Pons (tissue), 1 donor: Measurements from ENCODE around the gene TRIM47.

Experiments
- DNase-seq: peaks from one replicate; pipeline ENCODE4 v3.0.0-alpha.2; 2016; ENCODE audit warnings: low spot score

The TRIM47 gene

DNA sequence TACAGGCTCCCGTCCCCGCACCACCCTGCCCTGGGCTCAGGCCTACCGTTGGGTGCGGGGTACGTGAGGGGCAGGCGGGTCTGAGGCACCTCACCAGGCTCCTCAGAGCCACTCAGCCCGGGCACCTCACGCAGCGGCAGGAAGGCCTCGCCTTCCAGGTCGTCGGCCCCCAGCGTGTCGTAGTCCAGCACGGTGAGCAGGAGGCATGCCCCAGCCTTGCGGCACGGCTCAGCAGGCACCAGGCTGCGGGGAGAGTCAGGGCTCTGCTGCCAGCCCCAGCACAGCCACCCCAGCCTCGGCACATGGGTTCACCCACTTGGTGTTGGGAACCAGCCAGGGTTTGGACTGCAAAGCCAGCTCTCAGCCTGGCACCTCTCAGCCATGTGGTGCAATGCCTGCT, 49.6 kb downstream of the TRIM47 start:
- DNase-seq: no peak

DNA sequence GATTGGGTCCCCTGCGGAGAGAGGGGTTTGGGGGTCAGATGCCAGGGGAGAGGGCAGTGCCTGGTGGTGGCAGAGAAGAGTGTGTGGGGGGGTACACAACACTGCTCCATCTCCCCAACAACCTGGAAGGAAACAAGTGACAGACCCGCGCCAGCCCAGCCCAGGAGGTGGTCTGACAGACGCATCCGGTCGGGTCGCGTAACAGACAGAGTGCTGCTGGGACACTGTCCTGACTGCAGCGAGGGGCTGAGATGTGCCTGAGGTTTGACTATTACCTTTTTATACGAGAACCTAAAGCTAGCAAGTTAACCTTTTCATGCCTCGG, 50.3 kb downstream of the TRIM47 start:
- no peak for DNase-seq

DNA sequence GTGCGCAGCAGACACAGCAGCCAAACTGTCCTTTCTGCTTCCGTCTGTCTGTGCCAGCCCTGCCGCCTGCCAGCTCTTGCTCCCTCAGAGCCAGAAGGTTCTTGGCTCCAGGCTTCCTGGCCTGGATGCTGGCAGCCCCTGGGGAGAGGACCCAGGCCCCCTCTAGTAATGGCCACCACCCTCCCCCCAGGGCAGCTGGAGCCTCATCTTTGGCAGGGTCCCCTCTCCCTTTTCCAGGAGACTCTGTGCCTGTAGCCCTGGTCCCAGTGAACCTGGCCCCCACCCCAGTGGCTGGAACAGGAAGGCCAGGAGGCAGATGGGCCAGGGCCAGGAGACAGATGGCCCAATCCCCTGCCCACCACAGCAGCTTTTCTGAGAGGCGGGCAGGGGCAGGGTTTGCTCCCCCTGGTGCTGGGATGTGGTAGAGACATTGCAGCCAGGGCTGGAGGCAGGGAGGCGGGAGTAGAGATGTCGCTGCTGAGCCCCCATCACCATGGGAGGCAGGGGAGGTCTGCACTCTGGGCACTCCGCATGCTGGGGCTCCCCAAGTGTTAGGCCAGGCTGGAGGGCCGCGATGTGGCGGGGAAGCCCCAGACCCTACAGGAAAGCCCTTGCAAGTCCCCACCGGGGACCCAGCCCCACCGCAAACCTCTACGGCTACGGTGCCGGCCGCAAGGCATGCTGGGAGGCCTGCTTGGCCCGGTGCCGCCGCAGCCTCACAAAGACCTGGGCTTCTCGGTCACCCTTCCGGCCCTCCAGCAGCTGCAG, 50.9 kb downstream of the TRIM47 start:
- DNase-seq: peak; percentile 53

DNA sequence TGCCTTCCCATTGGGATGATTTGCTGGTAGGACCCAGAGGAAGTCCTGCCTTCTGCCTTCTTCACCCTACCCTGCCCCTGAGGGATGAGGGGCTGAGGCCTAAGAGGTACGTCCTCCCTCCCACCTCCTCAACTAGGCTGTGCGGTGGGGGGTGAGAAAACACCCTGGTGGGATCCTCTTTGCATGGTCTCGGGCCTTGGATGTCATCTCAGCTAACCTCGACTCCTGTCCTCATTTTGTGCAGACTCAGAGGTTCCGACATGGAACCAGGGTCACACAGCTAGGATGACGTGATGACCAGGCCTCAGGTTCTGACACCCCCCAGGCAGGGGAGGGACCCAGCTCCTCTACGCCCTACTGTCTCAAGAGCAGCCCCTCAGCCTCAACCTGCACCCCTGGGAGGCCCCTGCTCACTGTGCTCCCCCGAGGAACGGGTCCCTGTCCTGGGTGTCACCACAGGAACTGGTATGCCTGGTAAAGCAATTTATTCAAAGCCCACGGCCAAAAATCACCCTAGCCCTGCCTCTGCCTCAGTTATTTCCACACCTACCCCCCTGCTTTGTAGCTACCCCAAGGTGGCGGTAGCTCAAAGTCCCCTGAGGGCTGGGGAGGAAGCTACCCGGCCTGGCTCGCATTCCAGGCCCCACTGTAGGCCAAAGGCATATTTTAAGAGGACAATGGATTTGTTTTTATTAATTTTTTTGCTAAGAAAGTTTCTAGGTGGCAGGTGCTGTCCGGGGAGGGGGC, 51.6 kb downstream of the TRIM47 start:
- no peak for DNase-seq

DNA sequence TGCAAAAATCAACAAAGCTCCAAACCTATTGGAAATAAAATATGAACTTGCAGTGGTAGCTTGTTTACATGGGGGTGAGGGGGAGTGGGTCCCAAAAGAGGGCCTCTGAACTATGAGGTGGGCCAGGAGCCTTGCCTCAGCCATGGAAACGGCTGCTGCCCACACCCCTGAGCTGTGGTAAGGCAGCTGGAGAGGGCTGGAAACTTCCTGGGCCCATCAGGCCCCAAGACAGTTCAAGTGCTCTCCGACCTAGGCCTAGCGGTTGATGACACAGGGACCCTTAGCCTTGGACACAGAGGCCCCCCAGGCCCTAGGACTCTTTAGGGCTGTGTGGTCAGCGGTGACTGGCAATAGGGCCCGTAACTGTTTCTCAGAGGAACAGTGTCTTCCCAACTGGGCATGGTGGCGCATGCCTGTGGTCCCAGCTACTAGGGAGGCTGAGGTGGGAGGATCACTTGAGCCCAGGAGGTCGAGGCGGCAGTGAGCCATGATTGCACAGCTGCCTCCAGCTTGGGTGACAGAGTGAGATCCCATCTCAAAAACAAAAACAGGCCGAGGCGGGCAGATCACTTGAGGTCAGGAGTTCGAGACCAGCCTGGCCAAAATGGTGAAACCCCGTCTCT, 52.5 kb downstream of the TRIM47 start:
- DNase-seq: no peak

DNA sequence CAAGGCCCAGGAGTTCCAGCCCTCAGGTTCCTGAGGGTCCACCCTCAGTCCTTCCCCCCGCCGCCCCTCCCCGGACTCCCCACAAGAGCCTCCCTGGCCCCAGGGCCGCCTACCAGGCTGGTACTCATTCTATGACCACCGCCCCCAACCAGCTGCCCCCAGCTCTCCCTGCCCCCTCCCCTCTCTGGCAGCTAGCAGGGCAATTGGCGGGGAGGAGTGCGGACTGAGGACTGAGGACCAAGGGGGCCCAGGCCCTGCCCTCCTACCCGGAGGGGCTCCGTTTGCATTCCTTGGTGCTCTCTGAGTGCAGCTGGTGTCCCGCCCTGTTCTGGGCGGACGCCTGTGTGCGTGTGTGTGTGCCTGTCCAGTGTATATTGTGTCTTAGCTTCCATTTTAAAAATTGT, 53.2 kb downstream of the TRIM47 start:
- no peak for DNase-seq

DNA sequence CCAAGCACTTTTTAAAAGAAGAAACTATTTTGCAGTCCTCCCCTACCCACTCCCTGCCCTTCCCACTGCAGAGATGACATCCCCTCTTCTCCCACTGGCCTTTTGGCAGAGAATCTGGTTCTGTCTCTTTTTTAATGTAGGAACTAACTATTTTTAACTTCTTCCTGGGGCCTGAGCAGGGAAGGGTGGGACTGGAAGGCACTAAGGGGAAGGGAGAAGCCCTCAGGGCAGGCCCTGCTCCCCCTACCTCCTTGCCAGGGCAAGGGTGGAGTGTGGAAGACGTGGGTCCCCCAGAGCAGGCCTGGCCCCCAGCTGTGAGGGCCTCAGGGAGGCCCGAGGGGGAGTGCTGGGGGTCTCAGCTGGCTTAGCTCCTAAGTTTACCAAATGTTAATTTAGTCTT, 53.7 kb downstream of the TRIM47 start:
- no peak for DNase-seq
